Measurements from ENCODE around the gene SETD2. TPM values are rescaled to one million over a fixed set of nuclear protein-coding genes. Genes with fewer than 3 reads are reported as not detected.

SETD2 gene
- total and polyA plus RNA-seq, 2 donors (not counting 1 experiment from before 2014, with no cell fraction given), result 22.6 to 91.4 TPM

- ChIA-PET CTCF (interaction anchor here (0.9 to 1.1 kb wide), 2 partner anchors 11 to 239 kb away, joined by 3 read pairs; no protein-coding TSS in a partner anchor), POLR2A (no interaction called here)
- Mint-ChIP-seq H3K9me3 (ENCODE audit: insufficient read depth) (no peaks in the 10 kb centered on the region), H3K4me3 (no peak overlapping the region), H3K4me1 (peaks cover 54% of the 10 kb centered on the region), H3K27me3 (no peaks in the 10 kb centered on the region), H3K27ac (no peak overlapping the region)
- ATAC-seq (ENCODE audit: low read depth) (no peak), DNase-seq (no peak)
- Histone ChIP-seq H3K36me3 (replicated peaks in 1 of 2; ENCODE audit: control extremely low read depth in 1 of 2, control insufficient read depth in 1 of 2, extremely low read depth in 1 of 2, insufficient read depth in 2 of 2, low read length in 1 of 2) (no peaks in the 10 kb centered on the region), H3K4me1 (ENCODE audit: control insufficient read depth in 2 of 2, insufficient read depth in 2 of 2, low read length in 2 of 2) (peaks cover 20% of the 10 kb centered on the region in 2 donors), H3K27me3 (replicated peaks in 1 of 4; ENCODE audit: control extremely low read depth in 1 of 4, control insufficient read depth in 3 of 4, insufficient read depth in 4 of 4, low read length in 3 of 4) (no peaks in the 10 kb centered on the region), H4K20me1 (ENCODE audit: control insufficient read depth, insufficient read depth, low read length, poor library complexity, severe bottlenecking) (peaks cover 93% of the 10 kb centered on the region), H3K79me2 (ENCODE audit: control insufficient read depth, insufficient read depth, low read length) (peaks cover 99% of the 10 kb centered on the region), H2AFZ (ENCODE audit: insufficient read depth, low read depth, low read length, poor library complexity, severe bottlenecking) (no peak overlapping the region), H3K9me3 (ENCODE audit: control extremely low read depth in 1 of 3, control insufficient read depth in 2 of 3, insufficient read depth in 1 of 3, low read length in 2 of 3) (no peaks in the 10 kb centered on the region), H3K4me3 (ENCODE audit: control extremely low read depth in 1 of 5, extremely low read depth in 1 of 5, insufficient read depth in 1 of 5, low read depth in 2 of 5, low read length in 4 of 5) (no peak overlapping the region), H3K9ac (ENCODE audit: low read length) (no peak overlapping the region), H3K4me2 (replicated peaks; ENCODE audit: low read depth, low read length, poor library complexity, severe bottlenecking) (no peak overlapping the region), H3K27ac (ENCODE audit: low read length in 2 of 2) (no peak overlapping the region)
- WGBS (ENCODE audit: insufficient coverage), result 100% methylated on average over 1 of the region's 3 CpGs
- intact Hi-C loops (cut with micrococcal nuclease), result no loop called here
- TF ChIP-seq EZH2 (IDR thresholded peaks at IDR 0.05; ENCODE audit: borderline replicate concordance, insufficient read depth, low read depth, low read length, poor library complexity, severe bottlenecking) (no peak), CTCF (IDR thresholded peaks at IDR 0.05) (no peak)
Observed at GRCh38 chr3:47133641-47134040, 30.3 kb downstream of the SETD2 start.

- Mint-ChIP-seq H3K4me3 (no peak overlapping the region), H3K4me1 (peaks cover 48% of the 10 kb centered on the region), H3K27ac (no peak overlapping the region), H3K9me3 (ENCODE audit: insufficient read depth) (no peaks in the 10 kb centered on the region), H3K27me3 (no peaks in the 10 kb centered on the region)
- peaks cover 0 to 2% of the 10 kb centered on the region in 2 experiments for H3K36me3 ChIP-seq (replicated peaks in 1 of 2; ENCODE audit: control extremely low read depth in 1 of 2, control insufficient read depth in 1 of 2, extremely low read depth in 1 of 2, insufficient read depth in 2 of 2, low read length in 1 of 2)
- H3K79me2 ChIP-seq (ENCODE audit: control insufficient read depth, insufficient read depth, low read length), result peaks cover 84% of the 10 kb centered on the region
- H4K20me1 ChIP-seq (ENCODE audit: control insufficient read depth, insufficient read depth, low read length, poor library complexity, severe bottlenecking), result peaks cover 82% of the 10 kb centered on the region
- TF ChIP-seq CTCF (IDR thresholded peaks at IDR 0.05) (no peak), EZH2 (IDR thresholded peaks at IDR 0.05; ENCODE audit: borderline replicate concordance, insufficient read depth, low read depth, low read length, poor library complexity, severe bottlenecking) (no peak)
- intact Hi-C loops (cut with micrococcal nuclease), result no loop called here
- no peak overlapping the region for H3K4me3 ChIP-seq (ENCODE audit: control extremely low read depth in 1 of 5, extremely low read depth in 1 of 5, insufficient read depth in 1 of 5, low read depth in 2 of 5, low read length in 4 of 5)
- POLR2A ChIA-PET, result no interaction called here
- H3K4me2 ChIP-seq (replicated peaks; ENCODE audit: low read depth, low read length, poor library complexity, severe bottlenecking), result no peak overlapping the region
- peaks cover 11 to 12% of the 10 kb centered on the region in 2 donors for H3K4me1 ChIP-seq (ENCODE audit: control insufficient read depth in 2 of 2, insufficient read depth in 2 of 2, low read length in 2 of 2)
- DNase-seq, result no peak
- H2AFZ ChIP-seq (ENCODE audit: insufficient read depth, low read depth, low read length, poor library complexity, severe bottlenecking), result no peak overlapping the region
- WGBS (ENCODE audit: insufficient coverage), result no CpG with 5 or more reads among the region's 2 CpGs
- no peak for ATAC-seq (ENCODE audit: low read depth)
- H3K27me3 ChIP-seq (replicated peaks in 1 of 4; ENCODE audit: control extremely low read depth in 1 of 4, control insufficient read depth in 3 of 4, insufficient read depth in 4 of 4, low read length in 3 of 4), result no peaks in the 10 kb centered on the region
- H3K27ac ChIP-seq (ENCODE audit: low read length in 2 of 2), result no peak overlapping the region
- no peak overlapping the region for H3K9ac ChIP-seq (ENCODE audit: low read length)
- CTCF ChIA-PET, result interaction anchor here (1.2 kb wide), 1 partner anchor 34 kb away, joined by 4 read pairs; no protein-coding TSS in a partner anchor
- no peaks in the 10 kb centered on the region for H3K9me3 ChIP-seq (ENCODE audit: control extremely low read depth in 1 of 3, control insufficient read depth in 2 of 3, insufficient read depth in 1 of 3, low read length in 2 of 3)
Observed at GRCh38 chr3:47130557-47130956, 33.4 kb downstream of the SETD2 start.

Measured in B cell (primary cell).